ENCODE data around the gene USP3.

- TF ChIP-seq CTCF (IDR thresholded peaks at IDR 0.05): no peak
- no peak for TF ChIP-seq EZH2phosphoT487 (IDR thresholded peaks at IDR 0.05)
- TF ChIP-seq EZH2 (IDR thresholded peaks at IDR 0.05): no peak
Measured at GRCh38 chr15:63545520-63545919, 41.1 kb downstream of the USP3 start.
